ENCODE measurements around the gene CRY2.

- TF ChIP-seq, protein P1, sequence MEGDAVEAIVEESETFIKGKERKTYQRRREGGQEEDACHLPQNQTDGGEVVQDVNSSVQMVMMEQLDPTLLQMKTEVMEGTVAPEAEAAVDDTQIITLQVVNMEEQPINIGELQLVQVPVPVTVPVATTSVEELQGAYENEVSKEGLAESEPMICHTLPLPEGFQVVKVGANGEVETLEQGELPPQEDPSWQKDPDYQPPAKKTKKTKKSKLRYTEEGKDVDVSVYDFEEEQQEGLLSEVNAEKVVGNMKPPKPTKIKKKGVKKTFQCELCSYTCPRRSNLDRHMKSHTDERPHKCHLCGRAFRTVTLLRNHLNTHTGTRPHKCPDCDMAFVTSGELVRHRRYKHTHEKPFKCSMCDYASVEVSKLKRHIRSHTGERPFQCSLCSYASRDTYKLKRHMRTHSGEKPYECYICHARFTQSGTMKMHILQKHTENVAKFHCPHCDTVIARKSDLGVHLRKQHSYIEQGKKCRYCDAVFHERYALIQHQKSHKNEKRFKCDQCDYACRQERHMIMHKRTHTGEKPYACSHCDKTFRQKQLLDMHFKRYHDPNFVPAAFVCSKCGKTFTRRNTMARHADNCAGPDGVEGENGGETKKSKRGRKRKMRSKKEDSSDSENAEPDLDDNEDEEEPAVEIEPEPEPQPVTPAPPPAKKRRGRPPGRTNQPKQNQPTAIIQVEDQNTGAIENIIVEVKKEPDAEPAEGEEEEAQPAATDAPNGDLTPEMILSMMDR (IDR thresholded peaks at IDR 0.05) = no peak
- no peak for TF ChIP-seq POLR2A (IDR thresholded peaks at IDR 0.05)
Measured at GRCh38 chr11:45885921-45886721, 38.8 kb downstream of the CRY2 start.

All from esophagus squamous epithelium (tissue), 4 donors.